HG03175 (cell line): ENCODE results near the gene TENM3.
"Not testable (repeated sequence)": the region's sequence is repeated elsewhere in the genome, so short reads cannot be mapped to it uniquely, and the experiment has no call there.

ENCODE experiments used
- ATAC-seq: cut with Tn5 transposase; IDR thresholded peaks from one replicate; pipeline ENCODE4 v1.9.1; 2021; ENCODE audit warnings: mild to moderate bottlenecking, moderate library complexity; ENCODE audit not compliant: unreplicated experiment

TENM3 gene

GRCh38 chr4:182386576-182386975, 143.4 kb downstream of the TENM3 start:
- ATAC-seq: not testable (repeated sequence)

GRCh38 chr4:182391111-182391684, 148.0 kb downstream of the TENM3 start:
- no peak for ATAC-seq

- no peak for ATAC-seq
These were observed 151.0 kb downstream of the TENM3 start for GRCh38 chr4:182394181-182394580.

DNA sequence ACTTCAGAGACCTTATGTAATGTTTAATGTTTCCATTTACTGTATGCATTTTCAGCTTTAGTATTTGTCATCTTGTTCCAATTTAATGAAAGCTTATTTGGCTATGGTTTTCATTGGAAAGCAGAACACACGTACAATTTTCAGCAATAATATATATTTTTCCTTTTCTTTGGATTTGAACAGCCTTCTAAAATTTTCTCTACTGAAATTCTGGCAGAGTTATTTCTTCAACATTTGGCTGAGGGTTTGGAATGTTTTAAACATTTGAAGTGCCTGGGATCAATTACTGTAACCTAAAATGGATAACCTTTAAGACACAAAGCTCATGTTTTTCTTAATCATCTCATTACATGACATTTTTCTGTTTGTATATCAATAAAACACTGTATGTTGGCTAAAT, 156.9 kb downstream of the TENM3 start:
- ATAC-seq: no peak

DNA sequence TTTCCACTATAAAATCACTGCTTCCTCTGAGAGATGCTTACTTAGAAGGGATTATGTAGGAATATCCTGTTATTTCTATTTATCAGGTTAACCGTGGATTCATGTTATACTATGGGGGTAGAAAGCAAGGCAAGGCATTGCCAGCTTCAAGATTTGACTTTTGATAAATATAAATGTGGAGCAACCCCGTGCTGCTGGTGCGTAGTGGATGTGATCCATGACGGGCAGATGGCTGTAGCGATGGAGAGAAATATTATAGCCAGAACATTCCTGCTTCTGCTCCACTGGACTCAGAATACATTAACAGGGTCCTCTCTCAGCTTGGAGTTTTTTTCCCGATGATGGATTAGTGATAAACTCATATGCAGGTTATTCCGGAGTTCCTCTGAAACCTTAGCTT, 157.6 kb downstream of the TENM3 start:
- no peak for ATAC-seq

GRCh38 chr4:182404376-182404775, 161.2 kb downstream of the TENM3 start:
- ATAC-seq: no peak

DNA sequence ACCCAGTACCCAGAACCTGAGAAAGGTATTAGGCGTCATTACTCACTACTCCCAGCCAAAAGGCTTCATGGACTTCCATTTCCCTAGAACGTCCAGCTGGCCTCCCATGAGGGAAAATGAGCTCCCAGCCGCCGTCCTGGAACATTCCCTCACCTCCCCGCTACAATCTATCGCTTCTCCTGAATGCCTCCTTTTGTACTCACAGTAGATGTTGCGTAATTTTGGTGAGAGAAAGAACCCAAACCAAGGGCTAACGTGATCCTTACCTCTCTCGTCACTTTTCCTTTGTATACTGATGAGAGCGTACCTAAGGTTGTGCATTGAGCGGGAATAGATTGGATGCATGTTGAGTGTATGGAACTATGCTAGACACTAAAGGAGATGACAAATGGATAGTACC, 161.9 kb downstream of the TENM3 start:
- no peak for ATAC-seq

- no peak for ATAC-seq
These were observed 166.1 kb downstream of the TENM3 start for GRCh38 chr4:182409271-182409670.

GRCh38 chr4:182411391-182411790, 168.2 kb downstream of the TENM3 start:
- no peak for ATAC-seq

DNA sequence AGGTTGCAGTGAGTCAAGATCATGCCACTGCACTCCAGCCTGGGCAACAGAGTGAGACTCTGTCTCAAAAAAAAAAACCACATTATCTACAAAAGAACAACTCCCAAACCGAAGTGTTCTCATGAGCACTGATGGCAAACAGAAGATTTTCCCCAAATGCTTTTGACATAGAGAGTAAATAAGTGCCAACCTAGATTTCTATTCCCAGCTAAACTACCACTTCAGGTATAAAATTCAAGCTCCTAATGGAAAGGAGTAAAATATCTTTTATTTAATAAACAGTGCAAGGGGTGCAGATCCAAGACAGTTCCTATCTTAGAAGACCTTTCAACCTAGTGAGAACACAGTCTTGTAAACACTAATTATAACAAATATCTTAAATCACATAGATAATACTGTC, 170.3 kb downstream of the TENM3 start:
- ATAC-seq: no peak

DNA sequence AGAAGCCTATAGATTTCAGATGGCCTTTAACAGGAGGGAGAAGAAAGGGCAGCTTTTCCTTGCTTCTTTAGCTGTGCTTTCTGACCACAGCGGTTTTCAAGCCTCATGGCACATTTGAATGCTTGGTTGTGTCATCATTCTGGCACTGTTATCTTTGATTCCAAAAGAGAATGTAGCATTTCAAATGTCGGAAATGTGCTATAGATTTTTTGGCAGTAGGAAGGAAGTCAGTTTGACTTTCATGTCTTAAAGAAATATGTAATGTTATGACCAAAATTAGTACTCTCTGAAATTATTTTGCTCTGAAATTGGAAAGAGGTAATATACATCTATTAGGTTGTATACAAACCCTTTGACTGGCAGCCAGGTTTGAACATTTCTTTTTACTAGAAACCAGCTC, 171.9 kb downstream of the TENM3 start:
- no peak for ATAC-seq

DNA sequence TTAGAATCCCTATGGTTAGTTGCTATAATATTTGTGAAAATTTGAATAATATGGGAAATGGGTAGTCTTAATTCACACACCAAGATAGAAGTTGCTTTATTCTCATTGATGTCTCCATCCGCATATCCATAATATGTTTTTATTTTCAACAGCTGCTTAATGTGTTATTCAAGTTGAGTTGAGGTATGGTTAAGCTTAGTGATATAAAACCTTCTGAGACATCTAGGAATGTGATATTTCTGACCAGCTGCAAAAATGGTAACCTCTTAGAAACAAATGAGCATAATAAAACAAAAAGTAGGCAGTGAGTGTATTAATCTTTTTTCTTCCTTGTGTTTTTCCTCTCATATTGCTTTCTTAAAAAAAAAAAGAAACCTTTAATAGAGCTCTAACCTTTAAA, 172.9 kb downstream of the TENM3 start:
- ATAC-seq: no peak

DNA sequence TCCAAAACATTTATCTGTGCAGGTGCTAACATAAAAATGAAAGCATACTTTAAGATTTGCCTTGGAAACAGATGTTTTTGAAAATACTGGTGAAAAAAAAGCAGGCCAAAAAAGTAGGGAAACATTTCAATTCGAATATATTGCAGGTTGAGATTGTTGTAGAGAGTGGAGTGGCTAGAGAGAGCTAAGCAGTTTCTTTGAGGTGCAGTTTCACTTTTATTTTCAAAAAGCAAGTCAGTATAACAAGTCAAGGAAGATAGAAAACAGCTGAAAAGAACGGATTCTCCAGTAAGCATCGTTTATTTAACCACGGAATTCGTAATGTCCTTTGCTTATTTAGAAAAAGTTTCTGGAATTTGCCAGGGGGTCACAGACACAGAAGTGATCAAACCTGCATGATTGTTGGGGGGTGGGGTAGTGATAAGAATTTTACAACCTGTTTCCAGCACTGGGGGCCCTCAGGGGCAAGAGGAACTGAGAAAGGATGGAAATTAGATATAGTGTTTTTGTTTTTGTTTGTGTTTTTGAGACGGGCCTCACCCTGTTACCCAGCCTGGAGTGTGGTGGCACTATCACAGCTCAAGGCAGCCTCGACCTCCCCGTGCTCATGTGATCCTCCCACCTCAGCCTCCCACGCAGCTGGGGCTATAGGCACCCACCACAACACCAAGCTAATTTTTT, 175.0 kb downstream of the TENM3 start:
- no peak for ATAC-seq

DNA sequence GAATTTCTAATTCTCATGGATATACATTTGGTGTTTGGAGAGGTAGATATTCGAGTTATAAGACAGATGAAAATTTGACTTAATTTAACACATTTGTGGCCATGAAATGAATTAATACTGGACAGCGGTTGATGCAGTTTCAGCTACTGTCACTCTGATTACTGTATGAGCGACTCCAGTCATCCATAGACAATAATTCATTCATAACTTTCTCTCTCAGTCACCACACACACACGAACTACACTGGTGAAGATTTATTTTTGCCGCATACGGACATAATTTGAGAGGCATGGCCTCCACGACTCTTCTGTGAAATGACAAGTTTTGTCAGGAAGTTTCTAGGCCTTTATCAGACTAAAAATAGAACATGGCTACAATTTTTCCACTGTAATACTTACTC, 177.0 kb downstream of the TENM3 start:
- ATAC-seq: no peak

- ATAC-seq: no peak
These were observed 178.6 kb downstream of the TENM3 start for GRCh38 chr4:182421753-182422152.

DNA sequence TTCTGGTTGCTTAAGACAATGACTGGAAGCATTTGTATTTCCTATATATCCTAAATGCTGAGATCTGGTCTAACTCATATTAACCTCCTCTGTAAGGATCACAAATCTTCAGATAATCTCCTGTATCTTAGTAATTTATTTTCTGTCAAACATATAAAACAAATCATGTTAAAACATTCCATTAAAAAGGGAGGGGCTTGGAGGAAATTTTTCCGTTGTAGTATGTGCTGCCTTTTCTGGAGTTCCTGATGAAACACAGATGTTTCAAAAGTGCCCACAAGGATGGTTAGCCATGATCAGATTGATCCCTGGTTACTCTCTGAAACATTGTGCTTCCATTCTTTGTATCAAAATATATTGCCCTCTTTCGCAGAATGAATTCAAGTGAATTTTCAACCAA, 182.1 kb downstream of the TENM3 start:
- ATAC-seq: no peak

DNA sequence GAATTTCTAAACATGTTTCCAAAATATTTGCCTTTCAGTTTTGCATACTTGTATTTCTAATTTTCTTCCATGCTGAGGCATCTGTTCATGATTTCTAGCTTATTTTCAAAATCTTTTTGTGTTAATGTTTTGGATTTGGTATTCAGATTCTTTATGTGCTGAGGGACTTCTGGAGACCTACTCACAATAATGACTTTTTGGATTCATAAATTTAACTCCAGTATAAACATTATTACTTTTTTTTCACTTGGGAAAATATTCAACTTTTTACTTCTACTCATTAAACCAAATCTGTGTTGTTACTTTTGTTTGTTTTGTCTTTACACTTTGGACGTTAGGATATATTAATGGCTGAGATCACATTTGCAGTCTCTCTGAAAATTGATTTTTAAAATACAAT, 183.7 kb downstream of the TENM3 start:
- no peak for ATAC-seq

DNA sequence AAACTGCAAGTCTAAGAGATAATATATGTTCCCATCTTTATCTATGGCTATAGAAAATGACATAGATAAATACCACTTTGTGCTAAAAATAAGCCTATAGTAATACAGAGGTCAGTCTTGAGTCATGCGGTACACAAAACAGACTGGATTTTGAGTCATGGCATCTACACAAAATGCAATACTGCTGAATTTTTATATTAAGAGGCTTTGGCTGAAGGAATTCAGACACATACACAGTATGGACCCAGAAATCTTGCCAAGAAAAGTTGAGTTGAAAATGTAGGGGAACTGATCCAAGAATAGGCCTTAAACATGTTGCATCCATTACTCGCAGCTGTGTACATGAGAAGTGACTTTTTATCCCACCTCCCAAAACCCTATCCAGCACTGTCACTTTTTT, 184.4 kb downstream of the TENM3 start:
- ATAC-seq: no peak

GRCh38 chr4:182429896-182430295, 186.7 kb downstream of the TENM3 start:
- no peak for ATAC-seq

DNA sequence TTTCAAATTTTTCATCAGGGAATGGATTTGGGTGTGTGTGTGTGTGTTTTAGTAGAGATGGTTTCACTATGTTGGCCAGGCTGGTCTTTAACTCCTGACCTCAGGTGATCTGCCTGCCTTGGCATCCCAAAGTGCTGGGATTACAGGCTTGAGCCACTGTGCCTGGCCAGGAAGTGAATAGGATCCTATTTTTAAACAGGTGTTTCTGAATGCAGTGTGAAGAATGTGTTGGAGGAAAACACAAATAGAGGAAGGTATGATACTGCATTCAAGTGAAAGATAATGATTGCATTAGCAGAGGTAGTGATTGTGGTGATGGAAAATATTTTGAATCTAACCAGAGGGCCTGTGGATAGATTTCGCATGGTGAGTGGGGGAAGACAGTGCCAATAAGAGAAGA, 189.6 kb downstream of the TENM3 start:
- no peak for ATAC-seq

DNA sequence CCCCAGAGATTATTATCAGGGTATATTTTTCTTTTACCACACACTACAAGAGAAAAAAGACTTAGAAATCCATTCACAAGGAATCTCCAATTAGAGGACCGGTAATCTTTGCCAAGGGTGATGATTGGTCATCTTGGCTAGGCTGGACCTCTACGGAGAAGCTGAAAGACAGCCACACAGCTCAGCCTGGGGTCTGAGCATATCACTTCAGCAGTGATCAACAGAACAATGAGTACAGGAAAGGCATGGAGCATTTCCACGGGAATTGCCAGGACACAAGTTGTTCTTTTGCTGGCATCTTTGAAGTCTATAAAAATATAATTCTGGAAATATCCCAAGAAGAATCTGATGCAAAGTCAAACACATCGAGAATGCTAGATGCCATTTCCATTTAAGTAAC, 191.5 kb downstream of the TENM3 start:
- no peak for ATAC-seq

DNA sequence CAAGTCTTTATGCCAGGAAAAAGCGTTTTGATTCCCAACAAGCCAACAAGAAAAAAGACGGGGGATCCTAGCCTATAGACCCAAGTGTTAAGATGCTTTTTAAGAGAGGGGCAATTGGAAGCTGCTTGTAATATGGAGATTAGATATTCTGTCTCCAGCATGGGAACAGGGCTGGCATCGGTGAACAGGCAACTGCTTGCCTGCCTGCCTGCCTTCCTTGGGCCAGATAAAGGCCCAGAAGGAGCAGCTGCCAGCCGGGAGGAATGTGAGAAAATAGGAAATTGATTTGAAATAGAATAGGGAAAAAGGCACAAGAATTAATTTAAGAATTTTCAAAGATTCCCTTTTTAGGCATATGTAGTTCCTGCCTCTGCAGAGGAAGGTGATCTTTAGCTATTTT, 192.2 kb downstream of the TENM3 start:
- ATAC-seq: no peak

DNA sequence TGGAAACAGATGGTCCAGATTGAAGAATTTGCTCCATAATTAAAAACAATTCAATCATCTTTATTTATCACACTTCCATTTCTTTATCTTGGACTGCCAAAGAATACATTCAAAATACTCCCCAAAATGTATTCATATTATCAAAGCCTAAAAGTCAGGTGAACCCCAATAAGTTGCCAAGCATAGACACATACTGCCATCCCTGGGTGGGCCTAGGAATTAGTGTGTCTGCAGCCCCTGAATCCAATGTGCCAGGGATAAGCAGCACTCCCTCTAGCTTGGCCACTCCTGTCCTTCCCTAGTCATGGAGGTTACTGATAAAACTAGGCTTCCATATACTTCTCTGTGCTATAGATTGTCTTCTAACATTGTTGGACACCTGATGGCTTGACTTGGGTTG, 199.9 kb downstream of the TENM3 start:
- no peak for ATAC-seq
